NCI-H2227 (cell line): ENCODE data around the gene PLD4.

Experiments used
- DNase-seq: peaks from one replicate; lab custom pipeline; 2025; ENCODE audit not compliant: unreplicated experiment; lab: John Stamatoyannopoulos, UW

PLD4 gene

DNA sequence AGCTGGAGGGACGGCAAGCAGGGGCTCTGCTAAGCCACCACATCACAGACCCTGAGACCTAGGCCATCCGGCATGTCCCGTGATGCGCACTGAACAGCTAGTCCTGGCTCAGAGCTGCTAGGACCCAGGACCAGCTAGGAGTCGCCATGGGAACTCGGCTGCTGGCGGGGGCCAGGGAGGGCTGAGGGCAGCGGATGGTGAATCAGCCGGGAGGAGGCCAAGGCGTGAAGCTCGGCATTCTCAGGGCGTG lies 48.4 kb downstream of the PLD4 start:
- DNase-seq = no peak

DNA sequence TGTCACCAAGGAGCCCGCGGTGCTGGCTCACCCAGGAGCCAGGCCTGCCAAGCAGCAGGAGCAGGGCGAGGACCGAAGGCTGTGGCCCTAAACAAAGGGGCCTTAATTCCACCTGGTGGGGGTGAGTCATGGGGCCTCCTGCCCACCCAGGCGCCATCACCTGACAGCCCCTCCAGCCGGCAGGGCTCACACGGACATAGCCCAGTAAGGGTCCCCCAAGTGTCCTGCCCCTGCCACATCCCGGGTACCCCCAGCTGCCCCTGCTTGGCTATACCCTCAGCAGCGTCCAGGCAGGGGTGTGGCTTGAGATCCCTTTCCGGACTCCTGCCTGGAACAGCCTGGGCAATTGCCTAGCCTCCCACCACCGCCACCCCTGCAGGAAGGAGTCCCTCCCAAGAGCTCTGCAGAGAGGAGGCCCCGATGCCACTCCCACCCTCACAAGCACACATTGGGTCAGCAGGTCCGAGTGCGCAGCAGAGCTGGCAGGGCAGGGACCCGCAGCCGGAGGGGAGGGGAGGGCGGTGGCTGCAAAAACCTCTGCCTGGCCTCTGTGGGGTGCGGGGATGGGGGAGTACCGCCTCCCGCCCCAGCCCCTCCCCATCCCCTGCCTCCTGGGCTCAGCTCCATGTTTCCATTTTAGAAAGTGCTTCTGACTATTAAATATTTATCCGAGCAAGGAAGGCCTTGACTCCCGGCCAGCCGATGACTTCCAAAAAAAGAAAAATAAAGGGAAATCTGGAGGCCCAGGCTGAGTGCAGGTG lies 48.9 kb downstream of the PLD4 start:
- no peak for DNase-seq

DNA sequence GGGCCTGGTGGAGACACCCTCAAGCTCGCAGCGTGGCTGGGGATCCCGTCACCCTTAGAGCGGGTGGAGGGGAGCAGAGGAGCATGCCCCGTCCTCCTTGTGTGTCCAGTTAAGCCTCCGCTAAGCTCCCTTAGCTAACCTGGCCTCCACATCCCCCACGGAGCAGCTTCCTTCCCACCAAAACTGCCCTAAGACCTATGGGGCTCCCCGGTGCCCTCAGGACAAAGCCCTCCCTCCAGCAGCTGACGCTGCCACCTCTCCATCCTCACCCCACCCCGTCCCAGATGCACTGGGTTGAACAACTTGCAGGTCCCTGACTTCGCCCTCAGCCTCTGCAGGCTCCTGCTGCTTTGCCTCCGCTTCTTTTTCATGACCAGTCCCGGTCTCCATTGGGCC lies 49.5 kb downstream of the PLD4 start:
- DNase-seq = no peak

DNA sequence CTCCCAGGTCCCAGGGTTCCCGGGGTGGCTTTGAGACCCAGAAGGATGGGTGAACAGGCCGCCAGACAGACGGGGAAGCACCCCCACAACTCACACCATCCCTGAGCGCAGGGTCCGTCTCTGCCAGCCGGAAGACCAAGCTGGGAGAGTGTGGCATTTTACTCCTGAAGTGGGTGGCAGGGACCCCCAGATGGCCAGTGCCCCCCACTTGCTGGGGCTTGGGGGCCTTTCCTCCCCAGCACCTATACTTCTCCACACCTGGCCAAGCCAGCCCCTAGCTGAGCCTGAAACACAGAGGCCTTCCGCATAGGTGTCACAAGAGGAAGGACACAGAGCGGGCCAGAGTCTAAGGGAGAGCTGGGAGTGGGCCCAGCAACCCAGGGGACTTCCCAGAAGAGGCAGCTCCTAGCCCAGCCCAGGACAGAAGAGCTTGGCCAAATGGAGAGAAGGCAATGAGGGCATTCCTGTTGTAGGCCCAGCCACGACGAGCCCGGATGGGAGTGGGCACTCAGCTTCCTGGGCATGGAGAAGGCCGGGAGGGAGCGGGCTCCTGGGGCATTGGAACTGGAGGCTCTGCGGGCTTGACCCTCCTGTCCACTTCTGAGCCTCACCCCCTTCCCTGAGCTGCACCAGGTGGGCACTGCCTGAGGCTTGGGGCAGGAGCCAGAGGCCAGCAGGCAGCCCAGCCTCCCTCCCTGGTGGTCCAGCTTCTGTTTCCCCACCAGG lies 50.1 kb downstream of the PLD4 start:
- no peak for DNase-seq

DNA sequence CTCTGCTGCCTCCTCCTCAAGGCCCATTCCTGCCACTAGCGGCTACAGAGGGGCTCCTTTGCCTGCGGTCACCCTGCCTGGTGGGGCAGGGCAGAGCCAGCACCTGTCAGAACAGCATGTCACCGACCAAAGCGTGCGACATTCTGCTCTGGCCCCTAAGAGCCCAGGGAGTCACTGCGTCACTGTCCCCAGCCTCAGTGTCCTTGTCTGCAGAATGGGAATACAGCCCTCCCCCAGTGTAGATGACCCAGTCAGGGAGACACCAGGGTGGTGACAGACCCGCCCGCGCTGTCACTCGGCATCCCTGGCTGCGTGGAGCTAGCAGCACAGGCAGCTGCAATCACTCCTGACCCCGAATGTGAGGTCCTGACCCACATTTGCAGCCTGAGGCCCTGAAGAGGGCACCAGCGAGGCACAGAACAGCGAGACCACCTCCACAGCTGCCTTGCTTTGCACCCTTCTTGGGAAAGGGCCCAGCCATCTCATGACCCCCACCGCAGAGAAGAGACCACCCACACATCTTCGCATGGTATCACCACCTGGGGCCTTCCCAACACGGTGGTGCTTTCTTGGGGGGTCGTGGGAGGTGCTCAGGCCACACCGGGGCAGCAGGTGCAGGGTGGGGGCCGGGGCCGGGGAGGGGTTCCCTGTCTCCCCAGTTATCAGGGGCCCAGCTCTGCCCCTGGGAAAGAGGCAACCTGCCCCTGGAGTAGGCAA lies 51.0 kb downstream of the PLD4 start:
- DNase-seq = no peak

DNA sequence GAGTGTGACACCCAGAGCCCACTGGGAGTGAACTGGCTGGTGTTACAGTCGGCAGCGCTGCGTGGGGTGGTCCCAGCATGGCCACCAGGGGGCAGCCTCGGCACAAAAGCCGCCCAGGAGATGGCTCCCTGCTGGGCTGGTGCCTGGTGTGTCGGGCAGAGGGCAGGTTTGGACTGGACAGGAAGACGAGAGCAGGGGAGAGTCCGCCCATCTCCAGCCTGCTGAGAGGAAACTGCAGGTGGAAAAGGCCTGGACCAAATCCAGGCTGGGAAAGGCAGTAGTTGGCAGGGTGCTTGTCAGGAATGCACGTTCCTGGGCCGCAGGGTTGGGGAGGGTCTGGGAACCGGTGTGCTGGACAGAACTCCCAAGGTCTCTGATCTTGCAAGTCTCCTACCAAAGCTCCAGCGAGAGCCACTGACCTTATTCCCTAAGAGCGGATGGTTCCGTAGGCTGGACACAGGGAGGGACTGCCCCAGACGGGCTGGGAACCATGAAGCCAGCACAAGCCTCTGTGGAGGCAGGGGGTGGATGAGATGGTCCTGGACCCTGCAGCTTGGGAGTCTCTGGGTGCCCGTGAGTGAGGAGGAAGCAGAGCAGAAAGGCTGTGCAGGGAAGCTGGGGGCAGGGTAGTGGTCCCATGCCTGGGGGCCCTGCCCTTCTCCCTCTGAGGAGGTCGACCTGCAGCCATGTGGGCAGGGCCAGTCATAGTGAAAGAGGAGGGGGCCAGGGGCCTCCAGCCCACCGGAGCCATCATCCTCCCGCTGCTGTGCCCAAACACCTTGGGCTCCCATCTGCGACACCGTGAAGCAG lies 51.7 kb downstream of the PLD4 start:
- DNase-seq = peak; percentile 40

DNA sequence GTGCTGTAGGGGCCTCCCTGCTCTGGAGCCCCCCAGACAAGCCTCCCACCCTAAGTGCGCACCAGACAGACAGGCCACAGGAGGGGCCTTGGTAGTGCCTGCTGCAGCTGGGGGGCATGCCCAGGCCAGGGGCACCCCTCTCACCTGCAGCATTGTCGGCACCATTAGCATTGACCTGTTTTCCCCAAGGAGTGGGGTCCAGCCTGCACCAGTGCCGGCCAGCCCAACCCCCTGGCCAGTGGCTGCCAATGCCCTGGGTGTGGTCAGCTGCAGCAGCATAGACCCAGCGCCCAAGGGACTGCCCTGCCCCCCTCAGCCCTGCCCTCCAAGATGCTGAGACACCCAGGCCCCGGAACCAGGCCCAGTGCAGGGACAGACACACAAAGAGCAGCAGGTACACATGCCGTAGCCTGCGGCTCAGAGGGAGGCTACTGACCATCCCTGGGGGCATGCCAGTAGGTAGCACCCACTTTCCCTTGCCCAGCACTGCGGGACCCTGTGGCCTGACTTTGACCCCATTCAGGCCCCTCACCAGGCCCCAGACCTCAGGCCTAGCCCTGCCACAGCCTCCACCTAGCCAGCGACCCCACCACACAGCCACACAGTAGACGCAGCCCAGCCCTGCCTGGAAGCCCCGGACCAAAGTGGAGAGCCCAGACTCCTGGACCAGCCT lies 52.5 kb downstream of the PLD4 start:
- no peak for DNase-seq

DNA sequence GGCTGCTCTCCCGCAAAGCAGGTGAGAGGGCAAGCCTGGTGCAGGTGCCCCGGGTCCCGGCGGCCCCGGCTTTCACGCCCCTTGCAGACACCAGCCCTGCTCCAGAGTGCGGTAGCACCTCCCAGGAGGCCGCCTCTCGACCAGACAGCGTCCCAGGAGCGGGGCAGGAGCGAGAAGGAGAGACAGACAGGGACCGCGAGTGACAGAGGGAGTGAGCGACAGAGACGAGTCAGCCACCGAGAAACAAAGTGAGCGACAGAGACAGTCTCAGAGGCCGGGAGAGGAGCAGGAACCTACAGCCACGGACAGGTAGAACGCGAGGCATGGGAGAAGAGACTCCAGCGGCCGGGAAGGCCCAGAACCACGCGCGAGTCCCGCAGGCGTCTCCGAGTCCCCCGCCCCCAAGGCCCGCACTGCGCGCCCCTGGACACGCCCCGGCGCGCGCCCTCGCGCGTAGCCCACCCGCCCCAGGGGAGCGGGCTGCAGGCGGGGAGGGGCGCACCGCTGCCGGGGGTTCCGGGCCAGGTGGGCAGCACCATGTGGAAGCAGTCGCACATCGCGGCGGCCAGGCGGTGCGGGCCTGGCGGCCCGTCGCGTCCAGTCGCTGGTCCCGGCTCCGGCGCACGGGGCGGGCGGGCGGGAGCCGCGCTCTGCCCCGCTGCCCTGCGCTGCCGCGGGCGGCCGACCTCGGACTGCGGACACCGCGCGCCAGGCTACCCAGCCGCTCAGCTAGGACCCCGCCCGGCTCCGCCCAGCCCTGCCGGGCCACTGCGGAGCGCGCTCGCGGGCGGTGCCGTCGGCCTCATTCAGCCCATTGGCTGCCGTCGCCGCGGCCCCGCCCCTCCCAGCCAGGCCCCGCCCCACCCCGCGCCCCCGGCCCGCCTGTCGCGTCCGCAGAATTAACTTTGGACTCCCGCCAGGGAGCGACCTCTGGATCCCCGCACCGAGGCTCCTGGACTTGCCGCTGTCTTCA lies 53.3 kb downstream of the PLD4 start, which contains the start of gene AHNAK2:
Gene AHNAK2, minus strand, starts transcription at position 694 of the 973 bp plus-strand sequence. Its CDS starts 137 bp downstream, at position 557.
- peak; percentile 90 for DNase-seq

DNA sequence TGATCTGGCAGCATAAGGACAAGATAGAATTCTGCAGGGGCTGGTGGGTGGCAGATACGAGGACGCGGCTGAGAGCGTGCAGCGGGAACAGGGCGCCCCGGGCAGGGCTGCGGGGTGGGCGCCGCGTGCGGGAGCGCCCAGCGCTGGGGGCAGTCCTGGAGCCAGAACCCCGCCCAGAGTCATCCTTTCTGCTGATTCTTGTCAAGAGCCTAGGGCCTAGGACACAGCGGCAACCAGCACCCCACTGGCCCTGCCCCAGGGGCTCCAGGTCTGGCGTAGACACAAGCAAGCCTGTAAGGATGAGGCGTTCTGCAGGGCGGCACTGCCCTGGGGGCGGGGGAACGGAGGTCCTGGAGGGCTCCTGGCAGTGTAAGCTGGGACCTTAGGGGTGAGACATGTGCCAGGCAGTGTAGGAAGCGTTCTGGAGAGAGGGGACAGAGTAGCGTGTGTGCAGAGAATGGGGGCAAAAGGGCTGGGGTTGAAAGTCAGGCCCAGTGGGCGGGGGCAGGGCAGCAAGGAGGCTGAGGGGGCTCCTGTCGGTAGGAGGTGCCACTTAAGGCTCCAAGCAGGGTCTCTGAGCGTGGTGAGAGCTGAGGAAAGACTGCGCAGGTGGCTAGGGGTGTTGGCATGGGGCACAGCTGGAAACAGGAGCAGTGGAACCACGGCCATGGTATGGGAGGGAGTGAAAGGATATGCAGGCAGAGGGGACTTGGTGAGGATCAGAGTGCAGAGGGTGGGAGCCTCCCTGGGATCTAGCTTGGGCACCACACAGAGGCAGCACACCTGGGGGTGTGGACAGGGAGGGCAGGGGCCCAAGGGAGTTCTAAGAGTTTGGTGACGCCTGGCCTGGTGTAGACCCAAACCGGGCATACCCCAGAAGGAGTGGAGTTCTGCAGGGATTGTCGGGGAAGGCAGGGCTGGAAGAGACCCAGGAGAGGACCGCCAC lies 54.3 kb downstream of the PLD4 start:
- DNase-seq = no peak

DNA sequence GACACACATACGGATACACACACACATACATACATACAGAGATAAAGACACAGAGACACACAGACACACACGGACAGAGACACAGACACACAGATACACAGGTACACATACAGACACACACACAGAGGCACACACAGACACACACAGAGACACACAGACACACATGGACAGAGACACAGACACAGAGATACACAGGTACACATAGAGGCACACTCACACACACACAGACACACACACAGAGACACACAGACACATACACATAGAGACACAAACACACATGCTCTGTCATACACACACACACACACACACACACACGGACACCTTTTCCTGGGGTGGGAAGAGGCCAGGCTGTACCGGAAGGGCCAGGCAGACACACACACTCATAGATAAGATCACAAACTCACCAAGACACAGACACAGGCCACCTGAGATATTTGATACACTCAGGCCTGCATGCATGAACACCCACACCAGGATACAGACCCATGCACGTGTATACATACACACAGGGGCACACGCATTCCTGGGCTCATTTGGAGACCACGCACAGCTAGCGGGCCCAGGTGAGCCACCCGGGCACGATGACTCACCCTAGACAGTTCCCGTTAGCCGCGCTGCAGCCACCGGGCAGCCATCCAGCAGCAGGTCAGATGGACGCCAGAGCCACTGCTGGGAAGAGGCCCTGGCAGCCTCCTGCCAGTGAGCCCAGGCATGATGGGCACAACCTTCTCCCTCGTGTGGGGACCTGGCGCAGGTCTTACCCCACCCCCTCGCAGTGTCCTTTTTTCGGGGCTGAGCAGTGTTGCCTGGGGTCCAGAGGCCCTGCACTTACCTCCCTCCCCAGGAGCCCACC lies 55.3 kb downstream of the PLD4 start:
- DNase-seq = no peak

DNA sequence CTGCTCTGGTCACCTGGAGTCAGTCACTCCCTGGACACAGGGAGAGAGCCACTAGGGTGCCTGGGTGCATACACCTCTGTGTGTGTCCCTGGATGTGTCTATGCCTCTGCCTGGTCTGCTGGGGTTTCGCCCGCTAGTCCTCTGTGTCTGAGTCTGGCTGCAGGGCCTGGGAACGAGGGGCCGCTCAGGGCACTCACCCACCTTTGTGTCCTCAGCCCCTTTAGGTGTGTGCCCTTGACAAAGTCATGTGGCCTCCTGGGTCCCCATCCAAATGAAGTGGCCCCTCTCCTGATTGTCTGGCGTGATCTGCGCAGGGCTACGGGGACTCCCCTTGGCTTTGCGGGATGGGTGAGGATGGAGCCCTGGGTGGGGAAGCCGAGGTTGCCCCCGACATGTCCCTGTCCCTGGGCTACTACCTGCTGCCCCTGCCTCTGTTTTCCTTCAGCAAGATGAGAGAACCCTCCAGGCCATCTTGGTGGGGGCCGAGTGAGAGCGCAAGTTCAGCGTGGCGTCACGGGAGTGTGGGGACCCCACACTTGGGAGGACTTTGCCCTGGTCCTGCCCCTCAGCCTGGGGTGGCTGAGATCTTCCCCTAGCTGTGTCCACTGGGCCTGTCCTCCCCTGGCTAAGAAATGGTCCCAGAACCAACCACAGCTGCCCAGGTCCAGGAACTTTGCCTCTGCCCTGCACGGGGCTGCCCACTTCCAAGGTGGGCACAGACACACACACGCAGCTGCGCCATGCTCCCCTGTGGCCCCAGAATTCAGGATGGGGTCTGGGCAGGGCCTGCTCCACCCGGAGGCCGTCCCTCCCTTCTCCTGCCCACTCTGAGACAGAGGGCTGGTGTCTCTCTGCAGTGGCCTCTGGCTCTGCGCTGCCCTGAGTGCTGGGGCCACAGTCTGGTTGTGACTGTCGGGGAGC lies 56.2 kb downstream of the PLD4 start:
- no peak for DNase-seq

DNA sequence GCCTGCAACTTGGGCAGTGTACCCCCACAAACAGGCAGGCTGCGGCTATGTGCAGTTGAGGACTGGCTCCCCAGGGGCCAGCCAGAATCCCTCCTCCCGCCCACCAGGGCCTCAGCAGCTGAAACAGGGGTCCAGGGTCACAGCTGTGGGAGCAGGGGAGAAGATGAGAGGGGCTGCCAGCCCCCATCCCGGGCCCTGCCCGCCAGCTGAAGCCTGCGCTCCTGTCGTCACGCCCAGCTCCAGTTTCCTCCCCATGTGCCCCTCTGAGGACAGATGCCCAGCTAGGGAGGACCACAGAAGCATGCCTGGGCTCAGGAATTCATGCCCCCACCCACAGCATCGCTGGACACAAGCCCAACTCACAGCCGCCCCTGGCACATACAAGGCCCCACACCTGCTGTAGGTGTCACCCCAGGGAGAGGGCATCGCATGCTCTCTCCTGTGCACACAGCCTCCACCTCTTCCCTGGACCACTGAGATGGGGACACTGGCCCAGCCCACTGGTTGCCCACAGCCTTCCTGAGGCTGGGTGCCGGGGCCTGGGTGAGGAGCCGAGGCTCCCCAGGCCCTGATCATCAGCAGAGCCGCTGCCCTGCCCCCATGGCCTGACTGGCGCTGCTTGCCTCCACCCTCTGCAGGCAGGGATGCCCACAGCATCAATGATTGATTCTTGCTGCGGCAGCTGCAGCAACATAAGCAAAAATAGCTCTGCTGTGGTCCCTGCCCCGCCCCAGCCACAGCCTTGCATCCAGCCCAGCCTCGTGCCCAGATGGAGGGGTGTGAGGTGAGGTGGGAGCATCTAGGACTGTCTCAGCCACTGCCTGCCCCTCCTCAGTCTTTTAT lies 57.2 kb downstream of the PLD4 start:
- DNase-seq = peak; percentile 33

DNA sequence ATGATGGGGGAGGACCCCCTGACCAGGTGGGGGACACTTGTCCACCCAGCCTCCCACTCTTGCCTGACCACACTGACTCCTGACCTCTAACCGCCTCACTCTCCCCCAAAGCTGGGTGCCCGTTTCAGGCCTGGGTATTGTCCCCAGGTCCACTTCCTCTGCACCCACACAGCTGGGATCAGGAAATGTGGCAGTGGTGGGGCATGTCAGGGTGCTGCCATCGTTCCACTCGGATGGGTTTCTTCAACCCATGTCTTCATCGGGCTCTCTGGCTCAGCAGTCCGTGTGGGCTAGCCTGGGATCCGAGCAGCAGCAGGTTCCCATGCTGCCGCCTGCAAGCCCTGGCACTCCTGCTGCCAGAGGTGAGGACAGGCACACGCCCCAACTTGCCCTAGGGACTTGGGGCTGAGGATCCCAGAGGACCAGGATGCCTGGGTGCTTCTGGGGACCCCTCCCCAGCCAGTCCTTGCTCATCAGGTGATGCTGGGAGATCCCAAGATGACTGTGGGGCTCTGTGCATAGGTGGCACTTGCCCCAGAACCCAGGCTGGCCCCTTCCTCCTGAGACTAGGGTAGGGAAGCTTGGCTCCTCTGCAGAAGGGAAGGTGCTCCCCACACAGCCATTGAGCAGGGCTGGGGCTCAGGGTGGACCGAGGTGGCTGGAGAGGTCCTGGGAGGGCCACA lies 58.0 kb downstream of the PLD4 start:
- DNase-seq = no peak
